Endodermal cell (in vitro differentiated cells): ENCODE data around the gene SH3YL1. TPM values are rescaled to one million over a fixed set of nuclear protein-coding genes. Genes with fewer than 3 reads are reported as not detected.
A peak's percentile ranks its signal among the peaks of the same experiment; 100 is the strongest.
"Not testable (repeated sequence)": the region's sequence is repeated elsewhere in the genome, so short reads cannot be mapped to it uniquely, and the experiment has no call there.

Source experiments
- DNase-seq: peaks from one replicate; pipeline ENCODE4 v3.0.0-alpha.2; 2017
- H3K27ac ChIP-seq: 2 replicates; pipeline ENCODE4 v1.5.1; 2013; ENCODE audit warnings: mild to moderate bottlenecking, low read depth, low read length, moderate library complexity
- H3K27me3 ChIP-seq: 2 replicates; pipeline ENCODE4 v1.6.1; 2013; ENCODE audit warnings: mild to moderate bottlenecking, low read length, moderate library complexity; ENCODE audit not compliant: insufficient read depth, control insufficient read depth, poor library complexity, severe bottlenecking
- H3K36me3 ChIP-seq: 2 replicates; pipeline ENCODE4 v1.7.0; 2013; ENCODE audit warnings: mild to moderate bottlenecking, low read length, moderate library complexity; ENCODE audit not compliant: control insufficient read depth, insufficient read depth
- H3K4me1 ChIP-seq: one replicate; pipeline ENCODE4 v1.7.0; 2013; ENCODE audit warnings: low read length; ENCODE audit not compliant: control insufficient read depth, insufficient read depth
- H3K4me3 ChIP-seq: 2 replicates; pipeline ENCODE4 v1.5.1; 2013; ENCODE audit warnings: mild to moderate bottlenecking, low read length, moderate library complexity
- H3K9ac ChIP-seq: 2 replicates; pipeline ENCODE4 v1.6.1; 2013; ENCODE audit warnings: mild to moderate bottlenecking, low read length, moderate library complexity; ENCODE audit not compliant: poor library complexity, severe bottlenecking; ENCODE audit errors: extremely low read depth
- H3K9me3 ChIP-seq: 2 replicates; pipeline ENCODE4 v1.6.1; 2013; ENCODE audit warnings: mild to moderate bottlenecking, low read length, moderate library complexity; ENCODE audit not compliant: control insufficient read depth
- H3K27ac Mint-ChIP-seq: 2 replicates; pipeline ENCODE4 v1.8.0; 2020; ENCODE audit warnings: mixed read lengths
- H3K27me3 Mint-ChIP-seq: 2 replicates; pipeline ENCODE4 v1.8.0; 2021; ENCODE audit warnings: mild to moderate bottlenecking, mixed read lengths; ENCODE audit not compliant: insufficient read depth
- H3K36me3 Mint-ChIP-seq: 2 replicates; pipeline ENCODE4 v1.8.0; 2020; ENCODE audit warnings: low read depth, mixed read lengths
- H3K4me1 Mint-ChIP-seq: 2 replicates; pipeline ENCODE4 v1.8.0; 2020; ENCODE audit warnings: mixed read lengths
- H3K4me3 Mint-ChIP-seq: 2 replicates; pipeline ENCODE4 v1.8.0; 2020; ENCODE audit warnings: mild to moderate bottlenecking, moderate library complexity, mixed read lengths
- H3K9me3 Mint-ChIP-seq: 2 replicates; pipeline ENCODE4 v1.8.0; 2020; ENCODE audit warnings: mild to moderate bottlenecking, mixed read lengths
- WGBS, 2 experiments: methylation state at CpG; one replicate each; pipeline versions ENCODE4 v1.1.5 to v1.1.7; 2013; ENCODE audit warnings: missing lambda C conversion rate in 2 of 2, mixed read lengths in 1 of 2; ENCODE audit not compliant: insufficient coverage in 1 of 2, insufficient read length in 1 of 2; 5-methylcytosine and 5-hydroxymethylcytosine counted together
- total RNA-seq, 2 donors: library from RNA; stranded (reverse); fragmentation: NEBNext Ultra II Directional in 1 of 2; extraction: Animal tissue kit (Norgen Biotek cat#: 25700) in 1 of 2; gene quantifications; 2 replicates in 1 of 2; 3 replicates in 1 of 2; pipeline ENCODE4 v1.2.1, GENCODE V29; 2021
- TF ChIP-seq, protein P1 (sequence below): fragments of 200-600 bp; sonication (generic); conservative IDR thresholded peaks from 2 replicates; pipeline ENCODE4 v1.5.0; 2021; ENCODE audit warnings: antibody characterized with exemption, mild to moderate bottlenecking

Gene SH3YL1
- total RNA-seq, 2 donors from 2014 or later = 33.6 to 39.0 TPM

DNA sequence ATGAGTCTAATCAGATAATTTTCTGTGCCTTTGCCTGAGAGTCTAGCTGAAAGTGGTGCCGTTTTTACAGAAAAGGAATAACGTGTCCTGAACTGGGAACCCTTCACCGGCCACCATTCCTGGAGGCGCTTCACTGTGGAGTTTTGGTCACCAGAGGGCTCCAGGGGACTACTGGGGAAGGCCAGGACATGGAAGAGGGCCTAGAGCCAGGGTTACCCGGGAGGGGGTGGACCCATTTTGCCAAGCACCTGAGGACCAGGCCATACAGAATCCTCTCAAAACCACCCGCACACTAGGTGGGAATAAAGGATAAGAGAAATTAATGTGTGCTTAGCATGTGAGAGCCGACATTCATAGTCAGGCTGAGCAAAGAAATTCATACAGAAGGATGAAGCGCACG lies 91.7 kb downstream of the SH3YL1 start:
- H3K4me1 ChIP-seq, H3K27ac Mint-ChIP-seq, H3K36me3 Mint-ChIP-seq, H3K9me3 Mint-ChIP-seq, H3K4me1 Mint-ChIP-seq, H3K9ac ChIP-seq, H3K27me3 ChIP-seq, H3K27ac ChIP-seq, H3K9me3 ChIP-seq, H3K27me3 Mint-ChIP-seq, H3K36me3 ChIP-seq, H3K4me3 ChIP-seq, H3K4me3 Mint-ChIP-seq: not testable (repeated sequence)
- TF ChIP-seq, protein P1, sequence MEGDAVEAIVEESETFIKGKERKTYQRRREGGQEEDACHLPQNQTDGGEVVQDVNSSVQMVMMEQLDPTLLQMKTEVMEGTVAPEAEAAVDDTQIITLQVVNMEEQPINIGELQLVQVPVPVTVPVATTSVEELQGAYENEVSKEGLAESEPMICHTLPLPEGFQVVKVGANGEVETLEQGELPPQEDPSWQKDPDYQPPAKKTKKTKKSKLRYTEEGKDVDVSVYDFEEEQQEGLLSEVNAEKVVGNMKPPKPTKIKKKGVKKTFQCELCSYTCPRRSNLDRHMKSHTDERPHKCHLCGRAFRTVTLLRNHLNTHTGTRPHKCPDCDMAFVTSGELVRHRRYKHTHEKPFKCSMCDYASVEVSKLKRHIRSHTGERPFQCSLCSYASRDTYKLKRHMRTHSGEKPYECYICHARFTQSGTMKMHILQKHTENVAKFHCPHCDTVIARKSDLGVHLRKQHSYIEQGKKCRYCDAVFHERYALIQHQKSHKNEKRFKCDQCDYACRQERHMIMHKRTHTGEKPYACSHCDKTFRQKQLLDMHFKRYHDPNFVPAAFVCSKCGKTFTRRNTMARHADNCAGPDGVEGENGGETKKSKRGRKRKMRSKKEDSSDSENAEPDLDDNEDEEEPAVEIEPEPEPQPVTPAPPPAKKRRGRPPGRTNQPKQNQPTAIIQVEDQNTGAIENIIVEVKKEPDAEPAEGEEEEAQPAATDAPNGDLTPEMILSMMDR = peak; percentile 78
- WGBS, 2 experiments = 81 to 82% methylated on average over 7 to 9 of the region's 9 CpGs
- peak; percentile 83 for DNase-seq

GRCh38 chr2:169741-170140 lies 94.1 kb downstream of the SH3YL1 start:
- TF ChIP-seq, protein P1 = no peak

More at GRCh38 chr2:169741-170140, 94.1 kb downstream of the SH3YL1 start:
- no peaks in the 10 kb centered on the region for H3K36me3 ChIP-seq
- Mint-ChIP-seq H3K9me3 (no peaks in the 10 kb centered on the region), H3K4me3 (no peak overlapping the region), H3K27me3 (peaks cover 5% of the 10 kb centered on the region), H3K4me1 (no peaks in the 10 kb centered on the region), H3K27ac (no peak overlapping the region), H3K36me3 (no peaks in the 10 kb centered on the region)
- WGBS, 2 experiments = 0% methylated on average over 1 of the region's 3 CpGs
- no peak overlapping the region for H3K4me3 ChIP-seq
- DNase-seq = no peak
- no peaks in the 10 kb centered on the region for H3K4me1 ChIP-seq
- H3K27me3 ChIP-seq = no peaks in the 10 kb centered on the region
- H3K9me3 ChIP-seq = no peaks in the 10 kb centered on the region
- no peak overlapping the region for H3K9ac ChIP-seq
- no peak overlapping the region for H3K27ac ChIP-seq

Other genes starting within 250 kb of the SH3YL1 start
- 1 to 10 TPM; 1.8 to 2.1 TPM for gene FAM110C, start 217.5 kb downstream of the SH3YL1 start, total RNA-seq
- gene ACP1, start 915 bp upstream of the SH3YL1 start, total RNA-seq = 100 to 1,000 TPM; 111 to 144 TPM
- under 1 TPM; 0.44 to 0.53 TPM for gene ALKAL2, start 24.1 kb upstream of the SH3YL1 start, total RNA-seq